Transverse colon (tissue), 4 donors: ENCODE measurements around the gene PWP1. TPM values are rescaled to one million over a fixed set of nuclear protein-coding genes. Genes with fewer than 3 reads are reported as not detected.
A peak's percentile ranks its signal among the peaks of the same experiment; 100 is the strongest.

Source experiments
- DNase-seq: peaks from one replicate; pipeline ENCODE4 v3.0.0-alpha.2; 2019
- H3K27ac ChIP-seq, 4 donors: fragments of 200-600 bp; sonication (generic); 2 replicates each; pipeline ENCODE4 v1.5.1; 2016 to 2018; ENCODE audit warnings: inconsistent platforms in 4 of 4
- H3K27me3 ChIP-seq: fragments of 200-600 bp; sonication (generic); 2 replicates; pipeline ENCODE4 v1.5.1; 2017; ENCODE audit warnings: inconsistent platforms
- H3K36me3 ChIP-seq, 4 donors: fragments of 200-600 bp; sonication (generic); 2 replicates each; pipeline ENCODE4 v1.5.1; 2017 to 2019; ENCODE audit warnings: inconsistent platforms in 4 of 4
- H3K4me1 ChIP-seq, 4 donors: fragments of 200-600 bp; sonication (generic); 2 replicates each; pipeline ENCODE4 v1.5.1; 2017 to 2020; ENCODE audit warnings: inconsistent platforms in 4 of 4
- H3K4me3 ChIP-seq, 4 donors: fragments of 200-600 bp; sonication (generic); 1 replicate in 1 of 4; 2 replicates in 3 of 4; pipeline versions ENCODE4 v1.5.1 to v1.6.1; 2017 to 2019; ENCODE audit warnings: inconsistent platforms in 4 of 4
- H3K9me3 ChIP-seq, 2 donors: fragments of 200-600 bp; sonication (generic); 2 replicates each; pipeline ENCODE4 v1.5.1; 2017 to 2019; ENCODE audit warnings: inconsistent platforms in 2 of 2
- EP300 ChIP-seq: sonication (generic); formaldehyde crosslinking; IDR thresholded peaks from one replicate; pipeline ENCODE4 v1.6.1; 2017; ENCODE audit warnings: antibody characterized with exemption, low read depth
- POLR2A ChIP-seq: fragments of 450-650 bp; IDR thresholded peaks from one replicate; pipeline ENCODE4 v1.6.1; 2016; ENCODE audit warnings: antibody characterized with exemption, mild to moderate bottlenecking, moderate library complexity
- POLR2AphosphoS5 ChIP-seq, 3 donors: sonication (generic); formaldehyde crosslinking; IDR thresholded peaks; one replicate each; pipeline ENCODE4 v1.6.1; 2016; ENCODE audit warnings: antibody characterized with exemption in 3 of 3
- WGBS, 2 donors: methylation state at CpG; one replicate each; pipeline ENCODE4 v1.1.5; 2018; ENCODE audit warnings: low coverage in 1 of 2; 5-methylcytosine and 5-hydroxymethylcytosine counted together
- in situ Hi-C, 4 donors: fragments of 200-750 bp; cut with MboI; loops; one replicate each; pipeline versions ENCODE4 v1.15.0 to v1.15.1; 2017; ENCODE audit warnings: low sequenced_read_pairs in 3 of 4, low pct_ligation_motif_present in 1 of 4, low pct_unique_long_range_greater_than_20kb in 1 of 4
- intact Hi-C: fragments of 100-400 bp; cut with DNase I; formaldehyde crosslinking; loops from one replicate; pipeline ENCODE4 v1.15.1; 2023; ENCODE audit warnings: low total_unique reads
- total RNA-seq, 4 donors: library from RNA; depleted of rRNA; stranded (reverse); fragments of >200 nt; gene quantifications; one replicate each; pipeline ENCODE4 v1.1.0, GENCODE V29; 2016
- TF ChIP-seq, protein P1 (sequence below), 5 experiments: fragments of 200-600 bp in 3 of 5; fragments of 450-650 bp in 2 of 5; sonication (generic) in 3 of 5; IDR thresholded peaks; 1 replicate in 2 of 5; 2 replicates in 3 of 5; pipeline ENCODE4 v1.5.1; 2016 to 2017; ENCODE audit warnings: antibody characterized with exemption in 5 of 5, inconsistent platforms in 3 of 5, mild to moderate bottlenecking in 2 of 5, moderate library complexity in 1 of 5

Gene PWP1
- total RNA-seq, 4 donors from 2014 or later = 29.9 to 49.7 (median 41.4) TPM

DNA sequence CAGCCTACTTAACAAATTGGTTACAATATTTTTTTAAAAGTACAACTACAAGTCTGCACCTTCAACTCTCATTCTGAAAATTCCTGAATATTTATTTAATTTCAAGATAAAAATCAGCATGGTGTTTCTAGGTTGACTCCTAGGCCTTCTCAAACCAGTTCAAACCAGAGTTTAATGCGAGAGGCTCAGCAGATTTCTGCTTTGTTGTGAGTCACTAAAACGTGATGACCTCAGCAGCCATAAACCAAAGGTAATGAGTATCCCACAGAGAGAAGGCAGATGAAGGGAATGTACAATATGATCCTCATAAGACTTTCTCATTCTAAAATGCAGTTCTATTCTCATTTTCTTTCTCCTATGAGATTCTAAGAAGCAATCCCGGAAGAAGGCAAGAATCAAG, 73.8 kb downstream of the PWP1 start:
- 10 to 15% methylated on average over 3 of the region's 3 CpGs for WGBS, 2 donors

DNA sequence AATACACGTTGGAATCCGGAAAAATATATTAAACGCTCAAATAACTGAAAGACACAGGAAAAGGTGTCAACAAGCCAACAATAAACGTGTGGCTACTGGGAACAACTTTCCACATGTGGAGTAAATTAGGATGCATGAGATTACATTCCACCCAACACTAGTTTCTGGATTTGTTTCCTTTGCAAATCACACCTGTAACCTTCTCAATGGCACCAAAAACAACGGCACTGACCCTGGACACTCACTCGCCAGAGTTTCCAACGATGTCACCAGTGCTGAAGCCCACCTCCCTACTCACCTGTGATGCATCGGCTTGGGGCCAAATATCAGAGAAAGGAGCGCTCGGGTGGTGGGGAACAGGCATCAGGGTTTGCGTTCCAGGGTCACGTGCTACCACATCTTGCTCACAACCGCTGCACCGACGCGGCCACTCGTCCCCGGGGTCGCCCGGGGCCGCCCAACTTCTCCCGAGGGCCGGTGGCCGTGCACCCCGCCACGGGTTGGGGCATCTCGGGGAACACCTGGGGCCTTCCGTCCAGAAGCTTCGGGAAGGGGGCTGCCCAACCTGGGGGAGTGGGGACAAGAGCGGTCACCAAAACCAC, 74.7 kb downstream of the PWP1 start:
- in situ Hi-C loops = loop anchor here in 1 of 4 donors (10.0 kb wide), 1 partner anchor 124 kb away; no protein-coding TSS in a partner anchor
- Histone ChIP-seq H3K4me1 (peaks cover 10 to 32% (median 24%) of the 10 kb centered on the region in 4 donors), H3K9me3 (no peaks in the 10 kb centered on the region), H3K36me3 (peaks cover 0 to 26% (median 7%) of the 10 kb centered on the region in 4 donors), H3K27me3 (no peaks in the 10 kb centered on the region), H3K4me3 (peak overlapping the region; percentile 75 to 97 (median 88)), H3K27ac (peak overlapping the region; percentile 83 to 91 (median 87))
- 1 to 9% methylated on average over 7 to 16 of the region's 30 CpGs for WGBS, 2 donors
- TF ChIP-seq, protein P1, sequence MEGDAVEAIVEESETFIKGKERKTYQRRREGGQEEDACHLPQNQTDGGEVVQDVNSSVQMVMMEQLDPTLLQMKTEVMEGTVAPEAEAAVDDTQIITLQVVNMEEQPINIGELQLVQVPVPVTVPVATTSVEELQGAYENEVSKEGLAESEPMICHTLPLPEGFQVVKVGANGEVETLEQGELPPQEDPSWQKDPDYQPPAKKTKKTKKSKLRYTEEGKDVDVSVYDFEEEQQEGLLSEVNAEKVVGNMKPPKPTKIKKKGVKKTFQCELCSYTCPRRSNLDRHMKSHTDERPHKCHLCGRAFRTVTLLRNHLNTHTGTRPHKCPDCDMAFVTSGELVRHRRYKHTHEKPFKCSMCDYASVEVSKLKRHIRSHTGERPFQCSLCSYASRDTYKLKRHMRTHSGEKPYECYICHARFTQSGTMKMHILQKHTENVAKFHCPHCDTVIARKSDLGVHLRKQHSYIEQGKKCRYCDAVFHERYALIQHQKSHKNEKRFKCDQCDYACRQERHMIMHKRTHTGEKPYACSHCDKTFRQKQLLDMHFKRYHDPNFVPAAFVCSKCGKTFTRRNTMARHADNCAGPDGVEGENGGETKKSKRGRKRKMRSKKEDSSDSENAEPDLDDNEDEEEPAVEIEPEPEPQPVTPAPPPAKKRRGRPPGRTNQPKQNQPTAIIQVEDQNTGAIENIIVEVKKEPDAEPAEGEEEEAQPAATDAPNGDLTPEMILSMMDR (IDR thresholded peaks at IDR 0.05) = no peak
- TF ChIP-seq POLR2A (no peak), EP300 (no peak), POLR2AphosphoS5 (IDR thresholded peaks at IDR 0.05) (no peak)
- DNase-seq = peak; percentile 42
- intact Hi-C loops = no loop called here

More for the DNA sequence above, 73.8 kb downstream of the PWP1 start:
- Histone ChIP-seq H3K36me3 (peaks cover 0 to 35% (median 12%) of the 10 kb centered on the region in 4 donors), H3K4me1 (peaks cover 10 to 32% (median 24%) of the 10 kb centered on the region in 4 donors), H3K27me3 (no peaks in the 10 kb centered on the region), H3K4me3 (peak overlapping the region in 3 of 4 donors; percentile 88 to 97 (median 89)), H3K27ac (peak overlapping the region; percentile 83 to 91 (median 87)), H3K9me3 (no peaks in the 10 kb centered on the region)
- TF ChIP-seq, protein P1 (IDR thresholded peaks at IDR 0.05) = no peak
- peak in 2 of 3 donors; percentile 65 to 66 for TF ChIP-seq POLR2AphosphoS5 (IDR thresholded peaks at IDR 0.05)
- peak; percentile 53 for DNase-seq
- intact Hi-C loops = no loop called here
- in situ Hi-C loops = loop anchor here in 3 of 4 donors (5.0 to 10.0 kb wide), 3 partner anchors 65 to 125 kb away; partner anchors contain the start of gene PWP1 (in 1 of the 3)

DNA sequence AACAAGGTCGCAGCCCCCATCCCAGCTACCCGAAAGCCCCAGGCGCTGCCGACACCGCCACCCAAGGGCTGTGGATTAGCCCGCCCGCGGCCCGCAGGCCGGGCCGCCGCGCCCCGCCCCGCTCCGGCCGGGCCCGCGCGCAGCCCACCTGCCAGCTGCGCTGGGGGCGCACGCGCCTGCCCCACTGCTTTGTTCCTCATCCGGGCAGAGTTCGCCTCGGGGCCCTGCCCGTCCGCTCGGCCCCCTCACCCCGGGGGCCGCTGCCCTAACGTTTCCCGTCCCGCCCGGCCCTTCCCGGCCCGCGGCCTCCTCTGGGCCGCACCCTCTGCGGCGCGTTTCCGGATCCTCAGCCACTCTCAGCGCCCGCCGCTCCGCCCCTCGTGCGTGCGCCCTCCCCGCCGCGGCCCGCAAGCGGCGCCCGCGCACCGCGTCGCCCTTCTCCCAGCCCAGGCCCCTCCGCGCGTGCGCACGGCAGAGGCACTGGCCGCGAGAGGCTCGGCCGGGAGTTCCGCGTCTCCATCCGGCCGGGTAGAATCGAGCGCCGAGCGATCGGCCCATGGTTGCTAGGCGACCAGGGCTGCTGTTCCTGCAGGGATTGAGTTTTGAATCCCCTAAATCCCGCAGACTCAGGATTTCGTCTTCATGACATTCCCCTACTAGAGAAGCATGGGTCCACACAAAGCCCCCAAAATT, 75.4 kb downstream of the PWP1 start, which contains the start of gene PRDM4:
Gene PRDM4 (minus strand): TSS at position 329 of the 693 bp plus-strand sequence. CDS start 622 bp downstream, outside the sequence.
- TF ChIP-seq POLR2A (peak; percentile 90), EP300 (no peak), POLR2AphosphoS5 (IDR thresholded peaks at IDR 0.05) (peak; percentile 93 to 97 (median 97))
- TF ChIP-seq, protein P1 (IDR thresholded peaks at IDR 0.05) = peak in 1 of 5 experiments; percentile 37
- no peaks in the 10 kb centered on the region for H3K27me3 ChIP-seq
- peak within 1 kb of the TSS; percentile 75 to 97 (median 88) for H3K4me3 ChIP-seq
- WGBS, 2 donors = 1% methylated on average over 51 of the region's 83 CpGs; no CpG with 5 or more reads in 1 of the 2 donors
- DNase-seq = peak; percentile 95
- peak within 1 kb of the TSS; percentile 83 to 91 (median 87) for H3K27ac ChIP-seq
- H3K9me3 ChIP-seq = no peaks in the 10 kb centered on the region
- intact Hi-C loops (no loop called here), in situ Hi-C loops (loop anchor here in 1 of 4 donors (10.0 kb wide), 1 partner anchor 124 kb away; no protein-coding TSS in a partner anchor)
- H3K36me3 ChIP-seq = peaks cover 0 to 20% (median 4%) of the 10 kb centered on the region in 4 donors
- H3K4me1 ChIP-seq = peaks cover 10 to 32% (median 24%) of the 10 kb centered on the region in 4 donors

DNA sequence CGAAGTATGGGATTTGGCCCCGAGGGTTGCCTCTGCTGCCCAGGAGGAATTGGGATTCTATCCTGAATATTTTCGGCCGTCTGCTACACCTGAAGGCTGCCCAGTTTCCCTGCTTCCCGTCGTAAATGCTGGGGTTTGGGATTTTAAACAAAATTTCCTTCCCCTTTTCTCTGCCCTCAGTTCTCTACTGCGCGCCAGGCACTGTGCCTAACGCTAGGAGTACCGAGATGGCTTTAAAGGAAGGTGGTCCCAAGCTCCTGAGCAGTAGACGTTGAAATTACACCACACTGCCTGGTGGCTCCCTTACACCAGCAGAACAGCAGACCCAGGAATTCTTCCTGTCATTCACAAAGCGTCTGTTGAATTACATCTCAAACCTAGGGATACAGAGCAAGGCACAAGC, 75.9 kb downstream of the PWP1 start:
- Histone ChIP-seq H3K27me3 (no peaks in the 10 kb centered on the region), H3K36me3 (peaks cover 0 to 14% (median 1%) of the 10 kb centered on the region in 4 donors), H3K4me3 (peak overlapping the region; percentile 49 to 97 (median 88)), H3K4me1 (peaks cover 10 to 32% (median 24%) of the 10 kb centered on the region in 4 donors), H3K27ac (peak overlapping the region; percentile 75 to 91 (median 80)), H3K9me3 (no peaks in the 10 kb centered on the region)
- TF ChIP-seq POLR2A = no peak
- TF ChIP-seq POLR2AphosphoS5 (IDR thresholded peaks at IDR 0.05) = no peak
- no peak for TF ChIP-seq EP300
- TF ChIP-seq, protein P1 (IDR thresholded peaks at IDR 0.05) = no peak
- DNase-seq = no peak
- intact Hi-C loops = no loop called here
- WGBS, 2 donors = 5% methylated on average over 11 of the region's 12 CpGs; no CpG with 5 or more reads in 1 of the 2 donors
- in situ Hi-C loops = loop anchor here in 1 of 4 donors (10.0 kb wide), 1 partner anchor 123 kb away; no protein-coding TSS in a partner anchor
